Measurements from ENCODE around the gene GTF2I.
"Not testable (repeated sequence)": the region's sequence is repeated elsewhere in the genome, so short reads cannot be mapped to it uniquely, and the experiment has no call there.

GTF2I gene

GRCh38 chr7:74656837-74657691 lies 454 bp upstream of the GTF2I start:
- peak; percentile 98 for DNase-seq

GRCh38 chr7:74658178-74659004 lies 873 bp downstream of the GTF2I start:
- DNase-seq: peak; percentile 81

- DNase-seq: not testable (repeated sequence)
These were observed 2.7 kb downstream of the GTF2I start for GRCh38 chr7:74660202-74660601.

GRCh38 chr7:74661836-74662794 lies 4.6 kb downstream of the GTF2I start:
- not testable (repeated sequence) for DNase-seq

- no peak for DNase-seq
These were observed 7.9 kb downstream of the GTF2I start for GRCh38 chr7:74665296-74665938.

GRCh38 chr7:74667013-74667412 lies 9.5 kb downstream of the GTF2I start:
- DNase-seq: not testable (repeated sequence)

- DNase-seq: not testable (repeated sequence)
These were observed 10.0 kb downstream of the GTF2I start for GRCh38 chr7:74667520-74667919.

GRCh38 chr7:74671602-74672001 lies 14.1 kb downstream of the GTF2I start:
- no peak for DNase-seq

- DNase-seq: no peak
These were observed 14.9 kb downstream of the GTF2I start for GRCh38 chr7:74672343-74672915.

- no peak for DNase-seq
These were observed 16.6 kb downstream of the GTF2I start for GRCh38 chr7:74674166-74674565.

GRCh38 chr7:74682829-74683228 lies 25.3 kb downstream of the GTF2I start:
- no peak for DNase-seq

GRCh38 chr7:74683799-74684198 lies 26.3 kb downstream of the GTF2I start:
- DNase-seq: no peak

GRCh38 chr7:74684473-74684872 lies 27.0 kb downstream of the GTF2I start:
- no peak for DNase-seq

GRCh38 chr7:74684921-74685320 lies 27.4 kb downstream of the GTF2I start:
- no peak for DNase-seq

GRCh38 chr7:74690474-74690873 lies 33.0 kb downstream of the GTF2I start:
- DNase-seq: no peak

- not testable (repeated sequence) for DNase-seq
These were observed 46.9 kb downstream of the GTF2I start for GRCh38 chr7:74704419-74704818.

GRCh38 chr7:74707238-74707637 lies 49.7 kb downstream of the GTF2I start:
- no peak for DNase-seq

- no peak for DNase-seq
These were observed 51.2 kb downstream of the GTF2I start for GRCh38 chr7:74708569-74709275.

GRCh38 chr7:74709880-74710671 lies 52.6 kb downstream of the GTF2I start:
- no peak for DNase-seq

GRCh38 chr7:74713567-74713966 lies 56.0 kb downstream of the GTF2I start:
- no peak for DNase-seq
